ENCODE results near the gene NUDT8. TPM values are rescaled to one million over a fixed set of nuclear protein-coding genes. Genes with fewer than 3 reads are reported as not detected.

NUDT8 gene
- total RNA-seq, 1 donor from 2014 or later, result 102 TPM

GRCh38 chr11:67630943-67631331, 1.2 kb upstream of the NUDT8 start:
- peak overlapping the region; percentile 74 for H3K4me3 ChIP-seq
- intact Hi-C loops (cut with micrococcal nuclease), result no loop called here
- peaks cover 12% of the 10 kb centered on the region for H3K27me3 ChIP-seq (ENCODE audit: low read depth)
- H3K27ac ChIP-seq (replicated peaks), result peak overlapping the region; percentile 99
- H3K36me3 ChIP-seq, result no peaks in the 10 kb centered on the region
- H3K9me3 ChIP-seq (replicated peaks), result no peaks in the 10 kb centered on the region
- peaks cover 45% of the 10 kb centered on the region for H3K4me1 ChIP-seq
- DNase-seq, result no peak
- TF ChIP-seq CTCF (IDR thresholded peaks at IDR 0.05; ENCODE audit: borderline replicate concordance), result peak; percentile 1

- Histone ChIP-seq H3K27ac (replicated peaks) (peak overlapping the region; percentile 99), H3K36me3 (no peaks in the 10 kb centered on the region), H3K4me1 (peaks cover 45% of the 10 kb centered on the region), H3K9me3 (replicated peaks) (no peaks in the 10 kb centered on the region), H3K4me3 (peak overlapping the region; percentile 74), H3K27me3 (ENCODE audit: low read depth) (peaks cover 12% of the 10 kb centered on the region)
- peak; percentile 82 for TF ChIP-seq CTCF (IDR thresholded peaks at IDR 0.05; ENCODE audit: borderline replicate concordance)
- intact Hi-C loops (cut with micrococcal nuclease), result no loop called here
- peak; percentile 99 for DNase-seq
Measured at GRCh38 chr11:67630228-67630942, 648 bp upstream of the NUDT8 start.

GRCh38 chr11:67628710-67629385, 889 bp downstream of the NUDT8 start:
- Histone ChIP-seq H3K4me3 (peak overlapping the region; percentile 74), H3K27ac (replicated peaks) (peak overlapping the region; percentile 99), H3K36me3 (no peaks in the 10 kb centered on the region), H3K9me3 (replicated peaks) (no peaks in the 10 kb centered on the region), H3K4me1 (peaks cover 45% of the 10 kb centered on the region), H3K27me3 (ENCODE audit: low read depth) (no peaks in the 10 kb centered on the region)
- no peak for TF ChIP-seq CTCF (IDR thresholded peaks at IDR 0.05; ENCODE audit: borderline replicate concordance)
- intact Hi-C loops (cut with micrococcal nuclease), result no loop called here
- no peak for DNase-seq

GRCh38 chr11:67627812-67628624, 1.7 kb downstream of the NUDT8 start:
- intact Hi-C loops (cut with micrococcal nuclease), result no loop called here
- peak overlapping the region; percentile 99 for H3K27ac ChIP-seq (replicated peaks)
- no peak for DNase-seq

More at GRCh38 chr11:67627812-67628624, 1.7 kb downstream of the NUDT8 start:
- Histone ChIP-seq H3K27me3 (ENCODE audit: low read depth) (no peaks in the 10 kb centered on the region), H3K4me1 (peaks cover 45% of the 10 kb centered on the region), H3K4me3 (peak overlapping the region; percentile 74), H3K9me3 (replicated peaks) (no peaks in the 10 kb centered on the region), H3K36me3 (no peaks in the 10 kb centered on the region)
- no peak for TF ChIP-seq CTCF (IDR thresholded peaks at IDR 0.05; ENCODE audit: borderline replicate concordance)

Data from left ventricle myocardium inferior (tissue), 1 donor.